ENCODE results near the gene ADGRF5. TPM values are rescaled to one million over a fixed set of nuclear protein-coding genes. Genes with fewer than 3 reads are reported as not detected.

ADGRF5 gene
- total and polyA plus RNA-seq, 10 of the 15 experiments (the other 5 are each of a cell fraction or from before 2014, with no cell fraction given): 0.01 to 0.13 TPM; not detected in 8

DNA sequence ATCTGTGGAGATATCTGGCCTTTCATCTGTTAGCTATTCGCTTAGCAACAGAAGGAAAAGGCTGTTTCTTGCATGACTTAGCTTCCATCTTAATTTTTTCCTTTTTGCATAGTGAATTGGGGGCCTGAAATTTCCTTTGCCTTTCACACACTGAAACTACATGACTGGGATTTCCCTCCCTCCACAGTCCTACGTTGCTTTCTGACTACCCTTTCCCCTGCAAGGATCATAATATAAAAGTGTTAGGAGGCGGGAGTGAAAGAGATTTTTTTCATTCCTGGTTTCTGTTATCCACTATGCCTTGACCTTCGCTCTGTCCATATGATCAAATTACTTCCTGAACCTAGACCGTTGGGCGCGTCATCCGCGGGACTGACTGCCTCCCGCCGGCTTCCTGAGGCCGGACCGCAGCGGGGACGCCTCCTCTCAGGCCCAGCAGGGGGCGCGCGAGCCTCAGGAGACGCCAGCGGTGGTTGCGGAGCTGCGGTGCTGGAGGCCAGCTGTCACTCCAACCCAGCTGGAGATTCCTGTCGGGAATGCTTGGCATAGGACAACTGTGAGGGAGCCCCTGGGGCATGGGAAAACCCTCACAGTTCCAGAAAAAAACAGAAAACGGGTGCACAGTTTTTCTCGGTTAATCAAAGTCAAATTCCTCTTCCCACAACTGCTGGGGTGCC is 72.9 kb downstream of the ADGRF5 start:
- ChIA-PET POLR2A (no interaction called here), RAD21 (ENCODE audit: unreplicated experiment) (interaction anchor here (1.5 kb wide), 2 partner anchors 197 to 462 kb away, joined by 4 to 5 read pairs; no protein-coding TSS in a partner anchor), SMC1A (ENCODE audit: uncharacterized antibody, unreplicated experiment) (no interaction called here), CTCF (interaction anchor here (0.6 to 3.7 kb wide), 9 partner anchors 16 to 629 kb away, joined by 3 to 25 read pairs (median 3); no protein-coding TSS in a partner anchor)
- no TSS peak for BruUV-seq (replicated peaks)
- FAIRE-seq (no peak), DNase-seq (ENCODE audit: low read depth, low spot score) (no peak), ATAC-seq (peak; percentile 96)
- H3K79me2 ChIP-seq (ENCODE audit: control insufficient read depth, insufficient read depth, low read length): no peaks in the 10 kb centered on the region
- no peak overlapping the region for H3K27ac ChIP-seq (ENCODE audit: control insufficient read depth, insufficient read depth)
- WGBS (ENCODE audit: insufficient coverage, insufficient replicate concordance, low lambda C conversion rate, missing lambda C conversion rate): 8% methylated on average over 25 of the region's 25 CpGs
- in situ Hi-C loops (cut with MboI) (no loop called here), intact Hi-C loops (cut with micrococcal nuclease; ENCODE audit: unreplicated experiment) (loop anchor here (1.0 to 2.0 kb wide), 3 partner anchors 142 to 462 kb away; no protein-coding TSS in a partner anchor)
- H3K9me3 ChIP-seq (replicated peaks; ENCODE audit: control insufficient read depth, insufficient read depth, low read length): no peaks in the 10 kb centered on the region
- no peaks in the 10 kb centered on the region; a peak in 1 of 4 replicates for H3K27me3 ChIP-seq (replicated peaks in 1 of 2; ENCODE audit: control insufficient read depth in 2 of 2, insufficient read depth in 2 of 2, low read length in 1 of 2)
- no peaks in the 10 kb centered on the region for H4K20me1 ChIP-seq (ENCODE audit: control insufficient read depth, insufficient read depth)
- no peak overlapping the region for H3K4me2 ChIP-seq (ENCODE audit: control insufficient read depth, insufficient read depth)
- no peaks in the 10 kb centered on the region for H3K4me1 ChIP-seq (ENCODE audit: control insufficient read depth, insufficient read depth, low read length)
- no peak overlapping the region for H3K4me3 ChIP-seq
- H2AFZ ChIP-seq (ENCODE audit: control insufficient read depth, low read depth, low read length): peak overlapping the region; percentile 5; the same call in 1 of the 2 replicates
- H3K9ac ChIP-seq (ENCODE audit: control insufficient read depth, insufficient read depth, low read length): no peak overlapping the region
- no peaks in the 10 kb centered on the region for H3K36me3 ChIP-seq (ENCODE audit: control insufficient read depth in 2 of 2, insufficient read depth in 2 of 2, low read length in 1 of 2)
- TF ChIP-seq, protein P1, sequence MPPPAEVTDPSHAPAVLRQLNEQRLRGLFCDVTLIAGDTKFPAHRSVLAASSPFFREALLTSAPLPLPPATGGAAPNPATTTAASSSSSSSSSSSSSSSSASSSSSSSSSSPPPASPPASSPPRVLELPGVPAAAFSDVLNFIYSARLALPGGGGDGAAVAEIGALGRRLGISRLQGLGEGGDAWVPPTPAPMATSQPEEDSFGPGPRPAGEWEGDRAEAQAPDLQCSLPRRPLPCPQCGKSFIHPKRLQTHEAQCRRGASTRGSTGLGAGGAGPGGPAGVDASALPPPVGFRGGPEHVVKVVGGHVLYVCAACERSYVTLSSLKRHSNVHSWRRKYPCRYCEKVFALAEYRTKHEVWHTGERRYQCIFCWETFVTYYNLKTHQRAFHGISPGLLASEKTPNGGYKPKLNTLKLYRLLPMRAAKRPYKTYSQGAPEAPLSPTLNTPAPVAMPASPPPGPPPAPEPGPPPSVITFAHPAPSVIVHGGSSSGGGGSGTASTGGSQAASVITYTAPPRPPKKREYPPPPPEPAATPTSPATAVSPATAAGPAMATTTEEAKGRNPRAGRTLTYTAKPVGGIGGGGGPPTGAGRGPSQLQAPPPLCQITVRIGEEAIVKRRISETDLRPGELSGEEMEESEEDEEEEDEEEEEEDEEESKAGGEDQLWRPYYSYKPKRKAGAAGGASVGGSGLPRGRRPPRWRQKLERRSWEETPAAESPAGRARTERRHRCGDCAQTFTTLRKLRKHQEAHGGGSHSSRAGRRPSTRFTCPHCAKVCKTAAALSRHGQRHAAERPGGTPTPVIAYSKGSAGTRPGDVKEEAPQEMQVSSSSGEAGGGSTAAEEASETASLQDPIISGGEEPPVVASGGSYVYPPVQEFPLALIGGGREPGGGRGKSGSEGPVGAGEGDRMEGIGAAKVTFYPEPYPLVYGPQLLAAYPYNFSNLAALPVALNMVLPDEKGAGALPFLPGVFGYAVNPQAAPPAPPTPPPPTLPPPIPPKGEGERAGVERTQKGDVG (CRISPR knock-in tag; IDR thresholded peaks at IDR 0.05): no peak
- TF ChIP-seq, protein P2, sequence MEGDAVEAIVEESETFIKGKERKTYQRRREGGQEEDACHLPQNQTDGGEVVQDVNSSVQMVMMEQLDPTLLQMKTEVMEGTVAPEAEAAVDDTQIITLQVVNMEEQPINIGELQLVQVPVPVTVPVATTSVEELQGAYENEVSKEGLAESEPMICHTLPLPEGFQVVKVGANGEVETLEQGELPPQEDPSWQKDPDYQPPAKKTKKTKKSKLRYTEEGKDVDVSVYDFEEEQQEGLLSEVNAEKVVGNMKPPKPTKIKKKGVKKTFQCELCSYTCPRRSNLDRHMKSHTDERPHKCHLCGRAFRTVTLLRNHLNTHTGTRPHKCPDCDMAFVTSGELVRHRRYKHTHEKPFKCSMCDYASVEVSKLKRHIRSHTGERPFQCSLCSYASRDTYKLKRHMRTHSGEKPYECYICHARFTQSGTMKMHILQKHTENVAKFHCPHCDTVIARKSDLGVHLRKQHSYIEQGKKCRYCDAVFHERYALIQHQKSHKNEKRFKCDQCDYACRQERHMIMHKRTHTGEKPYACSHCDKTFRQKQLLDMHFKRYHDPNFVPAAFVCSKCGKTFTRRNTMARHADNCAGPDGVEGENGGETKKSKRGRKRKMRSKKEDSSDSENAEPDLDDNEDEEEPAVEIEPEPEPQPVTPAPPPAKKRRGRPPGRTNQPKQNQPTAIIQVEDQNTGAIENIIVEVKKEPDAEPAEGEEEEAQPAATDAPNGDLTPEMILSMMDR (IDR thresholded peaks at IDR 0.05 in 2 of 3, conservative IDR thresholded peaks at IDR 0.05 in 1 of 3; ENCODE audit: control insufficient read depth in 2 of 3, extremely low read depth in 1 of 3, insufficient read depth in 1 of 3, low read depth in 3 of 3, low read length in 3 of 3): peak; percentile 79 to 94 (median 85)
- TF ChIP-seq DPF2 (IDR thresholded peaks at IDR 0.05) (no peak), SMARCA5 (IDR thresholded peaks at IDR 0.05) (no peak), CREM (IDR thresholded peaks at IDR 0.05; ENCODE audit: low read depth) (no peak), RAD21 (IDR thresholded peaks at IDR 0.05; ENCODE audit: insufficient read depth, low read depth, low read length) (peak; percentile 68), SP1 (IDR thresholded peaks at IDR 0.05; ENCODE audit: low read depth, low read length) (no peak), SMC3 (IDR thresholded peaks at IDR 0.05; ENCODE audit: borderline replicate concordance, low read length) (peak; percentile 56), RB1 (IDR thresholded peaks at IDR 0.05; ENCODE audit: borderline replicate concordance) (peak; percentile 34; the same call in 1 of the 2 replicates), TBL1XR1 (IDR thresholded peaks at IDR 0.05; ENCODE audit: low read depth, low read length) (no peak), RAD51 (IDR thresholded peaks at IDR 0.05) (no peak), EZH2 (IDR thresholded peaks at IDR 0.05; ENCODE audit: borderline replicate concordance, control insufficient read depth, low read depth, low read length) (no peak)
- TF ChIP-seq, protein P3, sequence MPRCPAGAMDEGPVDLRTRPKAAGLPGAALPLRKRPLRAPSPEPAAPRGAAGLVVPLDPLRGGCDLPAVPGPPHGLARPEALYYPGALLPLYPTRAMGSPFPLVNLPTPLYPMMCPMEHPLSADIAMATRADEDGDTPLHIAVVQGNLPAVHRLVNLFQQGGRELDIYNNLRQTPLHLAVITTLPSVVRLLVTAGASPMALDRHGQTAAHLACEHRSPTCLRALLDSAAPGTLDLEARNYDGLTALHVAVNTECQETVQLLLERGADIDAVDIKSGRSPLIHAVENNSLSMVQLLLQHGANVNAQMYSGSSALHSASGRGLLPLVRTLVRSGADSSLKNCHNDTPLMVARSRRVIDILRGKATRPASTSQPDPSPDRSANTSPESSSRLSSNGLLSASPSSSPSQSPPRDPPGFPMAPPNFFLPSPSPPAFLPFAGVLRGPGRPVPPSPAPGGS (IDR thresholded peaks at IDR 0.05; ENCODE audit: borderline replicate concordance, insufficient read depth, low read depth, low read length, poor library complexity, severe bottlenecking): no peak
- TF ChIP-seq, protein P4, sequence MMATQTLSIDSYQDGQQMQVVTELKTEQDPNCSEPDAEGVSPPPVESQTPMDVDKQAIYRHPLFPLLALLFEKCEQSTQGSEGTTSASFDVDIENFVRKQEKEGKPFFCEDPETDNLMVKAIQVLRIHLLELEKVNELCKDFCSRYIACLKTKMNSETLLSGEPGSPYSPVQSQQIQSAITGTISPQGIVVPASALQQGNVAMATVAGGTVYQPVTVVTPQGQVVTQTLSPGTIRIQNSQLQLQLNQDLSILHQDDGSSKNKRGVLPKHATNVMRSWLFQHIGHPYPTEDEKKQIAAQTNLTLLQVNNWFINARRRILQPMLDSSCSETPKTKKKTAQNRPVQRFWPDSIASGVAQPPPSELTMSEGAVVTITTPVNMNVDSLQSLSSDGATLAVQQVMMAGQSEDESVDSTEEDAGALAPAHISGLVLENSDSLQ (IDR thresholded peaks at IDR 0.05): peak; percentile 38; the same call in 1 of the 2 replicates

Data from GM12878 (cell line).